Posterior cingulate gyrus (tissue), 11 donors: ENCODE measurements around the gene YBX3.

Source experiments
- DNase-seq, 10 donors: peaks; one replicate each; pipeline versions ENCODE4 v3.0.0 to v3.0.0-alpha.2; 2020 to 2021; ENCODE audit warnings: mixed read lengths in 3 of 10
- intact Hi-C: fragments of 100-400 bp; cut with DNase I; formaldehyde crosslinking; loops from one replicate; pipeline ENCODE4 v1.15.1; 2023

The YBX3 gene

DNA sequence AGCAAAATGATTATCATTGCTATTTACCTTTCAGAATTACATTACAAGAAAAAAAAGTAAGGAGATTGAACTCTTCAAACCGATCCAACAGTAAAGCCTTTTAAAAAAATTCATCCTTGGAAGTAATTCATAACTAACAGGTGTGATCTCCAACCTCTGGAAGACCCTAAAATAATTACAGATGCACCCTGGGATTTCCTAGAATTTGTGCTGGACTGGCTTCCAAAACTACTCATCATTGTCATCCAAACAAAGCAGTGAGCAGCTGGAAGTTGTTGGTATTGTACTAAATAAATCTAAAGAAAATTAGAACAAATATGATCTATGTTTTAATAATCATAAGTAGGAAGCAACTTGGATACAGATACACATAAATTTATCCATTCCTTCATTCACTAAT, 1.9 kb upstream of the YBX3 start:
- DNase-seq: no peak
- intact Hi-C loops: no loop called here

DNA sequence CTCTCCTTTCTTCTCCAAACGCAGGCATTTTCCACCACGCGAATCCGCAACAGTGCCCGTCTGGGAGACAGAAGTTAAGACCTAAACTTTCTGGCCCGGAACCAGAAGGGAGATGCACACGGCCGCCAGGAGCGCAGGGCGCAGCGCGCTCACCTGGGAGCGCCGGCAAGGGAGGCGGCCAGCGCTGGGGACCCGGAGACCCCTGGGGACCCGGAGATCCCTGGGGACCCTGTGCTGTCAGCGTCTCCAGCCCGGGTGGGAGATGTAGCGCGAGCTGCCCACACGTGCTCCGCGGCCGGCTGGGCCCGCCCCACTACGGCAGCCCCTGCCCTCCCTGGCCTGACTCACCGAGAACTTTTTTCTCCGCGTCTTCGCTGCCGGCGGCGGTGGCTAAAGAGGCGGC, 620 bp downstream of the YBX3 start:
- intact Hi-C loops: loop anchor here (5.0 kb wide), 1 partner anchor 110 kb away; the partner anchor contains the start of gene MAGOHB
- DNase-seq: peak in 5 of 10 donors; percentile 11 to 80 (median 67)

- intact Hi-C loops: loop anchor here (5.0 kb wide), 1 partner anchor 110 kb away; the partner anchor contains the start of gene MAGOHB
- DNase-seq: peak; percentile 23 to 90 (median 62)
These were observed 1.2 kb downstream of the YBX3 start for GRCh38 chr12:10721651-10722501.

- DNase-seq: no peak
- intact Hi-C loops: loop anchor here (5.0 kb wide), 1 partner anchor 109 kb away; the partner anchor contains the start of gene MAGOHB
These were observed 2.0 kb downstream of the YBX3 start for GRCh38 chr12:10720974-10721650.

DNA sequence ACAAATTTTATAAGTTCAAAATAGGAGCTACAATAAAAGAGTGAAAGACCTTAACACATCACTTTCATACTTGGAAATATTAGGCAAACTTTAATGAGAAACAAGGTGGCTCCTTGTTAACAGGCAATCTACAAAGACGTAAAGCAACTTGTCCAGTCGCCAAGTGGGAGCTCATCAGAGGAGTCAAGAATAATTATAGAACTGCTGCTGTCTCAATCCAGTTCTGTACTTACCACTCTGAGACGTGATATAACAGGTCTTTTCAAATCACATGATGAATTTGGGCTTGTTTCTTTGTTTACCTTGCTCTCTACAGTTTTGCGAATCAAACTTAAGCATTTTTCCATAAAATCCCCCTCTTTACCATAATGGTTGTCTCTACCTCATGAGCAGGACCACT, 3.6 kb downstream of the YBX3 start:
- intact Hi-C loops: no loop called here
- DNase-seq: no peak

- DNase-seq: no peak
- intact Hi-C loops: no loop called here
These were observed 4.8 kb downstream of the YBX3 start for GRCh38 chr12:10718279-10718821.

DNA sequence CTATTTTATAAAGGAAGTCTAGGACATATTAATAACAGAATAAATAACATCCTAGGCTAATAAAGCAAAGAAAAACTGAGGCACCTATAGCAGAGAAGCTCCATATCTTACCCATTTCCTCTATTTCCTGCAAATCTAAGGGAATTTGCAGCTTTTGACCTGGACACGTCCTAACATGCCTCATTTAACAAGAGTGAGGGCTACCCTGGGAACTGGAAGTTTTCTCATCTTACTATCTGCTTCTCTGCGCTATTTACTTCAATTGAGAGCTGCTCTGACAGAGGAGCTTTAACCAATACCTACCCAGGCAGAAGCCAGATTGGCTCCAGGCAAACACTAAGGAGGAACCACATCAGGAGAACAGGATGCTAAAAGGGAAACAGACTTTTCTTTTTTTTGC, 5.7 kb downstream of the YBX3 start:
- no peak for DNase-seq
- intact Hi-C loops: no loop called here

- peak in 7 of 10 donors; percentile 9 to 88 (median 33) for DNase-seq
- intact Hi-C loops: no loop called here
These were observed 6.3 kb downstream of the YBX3 start for GRCh38 chr12:10716704-10717315.

DNA sequence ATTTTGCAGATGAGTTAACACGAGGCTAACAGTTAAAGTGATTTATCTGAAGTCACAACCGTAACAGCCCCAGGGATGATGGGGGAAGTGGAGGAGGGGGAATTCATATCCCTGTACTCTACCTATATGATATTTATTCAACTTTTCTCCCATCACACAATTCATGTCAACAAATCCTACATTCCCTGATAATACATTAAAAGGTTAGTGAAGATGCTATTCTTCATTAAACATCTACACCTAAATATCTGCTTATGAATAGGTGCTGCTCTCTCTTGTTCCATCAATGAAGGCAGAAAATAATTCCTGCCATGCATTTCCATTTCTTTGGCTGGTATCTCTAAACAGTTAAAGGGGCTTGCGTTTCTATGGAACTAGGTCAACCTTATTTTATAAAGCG, 6.8 kb downstream of the YBX3 start:
- intact Hi-C loops: no loop called here
- DNase-seq: no peak

DNA sequence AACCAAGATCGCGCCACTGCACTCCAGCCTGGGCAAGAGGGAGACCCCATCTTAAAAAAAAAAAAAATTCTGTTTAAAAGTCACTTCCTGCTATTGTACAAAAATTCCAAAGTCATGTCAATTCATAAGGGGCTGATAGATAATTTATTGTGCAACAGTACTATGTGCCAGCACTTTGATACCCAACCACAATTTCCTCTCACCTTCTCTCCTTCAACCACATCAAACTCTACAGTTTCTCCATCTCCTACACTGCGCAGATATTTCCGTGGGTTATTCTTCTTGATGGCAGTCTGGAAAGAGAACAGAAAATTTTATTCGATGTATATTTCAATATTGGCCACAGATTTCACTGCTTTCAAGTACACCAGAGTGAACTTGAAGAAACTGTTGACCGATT, 7.6 kb downstream of the YBX3 start:
- DNase-seq: no peak
- intact Hi-C loops: no loop called here

DNA sequence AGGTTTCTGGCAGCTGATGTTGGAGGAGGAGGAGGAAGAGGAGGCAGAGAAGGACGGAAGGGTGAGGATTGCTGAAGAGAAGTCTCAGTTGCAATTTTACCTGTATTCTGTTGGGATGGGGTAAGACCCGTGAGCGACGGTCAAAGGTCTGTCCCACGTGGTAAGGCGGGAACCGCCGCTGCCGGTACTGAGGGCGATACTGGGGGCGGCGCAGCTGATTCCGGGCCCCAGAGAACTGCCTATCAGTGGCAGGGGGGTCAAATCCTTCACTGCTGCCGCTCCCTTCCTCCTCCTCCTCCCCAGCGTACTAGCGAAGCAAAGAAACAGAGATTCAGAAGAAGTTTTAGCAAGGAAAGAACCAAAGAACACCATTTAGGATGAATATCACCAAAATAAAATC, 13.3 kb downstream of the YBX3 start:
- DNase-seq: peak in 2 of 10 donors; percentile 71 to 73
- intact Hi-C loops: no loop called here

GRCh38 chr12:10708862-10709261, 14.3 kb downstream of the YBX3 start:
- intact Hi-C loops: no loop called here
- DNase-seq: no peak

- DNase-seq: no peak
- intact Hi-C loops: no loop called here
These were observed 17.5 kb downstream of the YBX3 start for GRCh38 chr12:10705655-10706054.

DNA sequence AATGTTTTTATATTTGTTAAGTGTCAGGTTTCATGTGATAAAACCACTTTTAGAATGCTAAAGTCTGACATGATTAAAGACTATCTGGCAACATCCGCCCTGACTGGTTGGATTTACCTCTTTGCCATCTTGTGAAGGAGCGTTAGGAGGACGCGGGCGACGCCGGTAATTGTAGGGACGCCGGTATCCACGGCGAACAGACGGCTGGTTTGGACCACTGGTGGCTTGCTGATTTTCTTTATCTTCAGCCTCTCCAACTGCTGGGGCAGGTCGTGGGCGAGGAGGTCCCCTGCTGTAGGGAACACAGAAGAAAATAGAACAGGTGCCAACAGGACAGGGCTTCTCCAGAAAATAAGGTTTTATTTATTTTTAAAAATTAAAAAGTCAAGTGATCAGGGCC, 21.3 kb downstream of the YBX3 start:
- intact Hi-C loops: no loop called here
- peak in 1 of 10 donors; percentile 81 for DNase-seq

GRCh38 chr12:10701131-10701681, 21.9 kb downstream of the YBX3 start:
- DNase-seq: no peak
- intact Hi-C loops: no loop called here

- intact Hi-C loops: no loop called here
- DNase-seq: no peak
These were observed 22.5 kb downstream of the YBX3 start for GRCh38 chr12:10700581-10700980.

GRCh38 chr12:10697862-10698261, 25.3 kb downstream of the YBX3 start:
- intact Hi-C loops: no loop called here
- no peak for DNase-seq

- intact Hi-C loops: no loop called here
- DNase-seq: no peak
These were observed 26.0 kb downstream of the YBX3 start for GRCh38 chr12:10697156-10697555.

GRCh38 chr12:10690906-10691305, 32.2 kb downstream of the YBX3 start:
- intact Hi-C loops: no loop called here

DNA sequence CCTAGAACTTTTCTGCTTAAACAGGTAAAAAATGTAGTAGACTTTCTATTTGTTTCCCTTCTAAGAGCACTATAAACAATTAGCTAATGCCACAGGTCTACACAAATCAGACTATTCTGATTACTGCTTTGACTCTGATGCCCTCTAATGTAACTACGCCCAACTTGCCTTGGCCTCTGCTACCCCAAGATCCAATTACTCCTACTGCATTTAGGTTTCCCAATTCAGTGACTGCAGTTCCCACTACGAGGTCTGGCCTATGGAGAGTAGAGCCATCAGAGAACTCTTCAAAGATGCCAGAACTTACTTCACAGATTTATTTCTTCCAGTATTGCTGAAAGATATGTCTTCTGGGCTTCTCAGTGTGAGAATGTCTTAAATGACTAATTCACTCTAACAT, 34.0 kb downstream of the YBX3 start:
- intact Hi-C loops: no loop called here
- no peak for DNase-seq

More at GRCh38 chr12:10690906-10691305, 32.2 kb downstream of the YBX3 start:
- DNase-seq: no peak

DNA sequence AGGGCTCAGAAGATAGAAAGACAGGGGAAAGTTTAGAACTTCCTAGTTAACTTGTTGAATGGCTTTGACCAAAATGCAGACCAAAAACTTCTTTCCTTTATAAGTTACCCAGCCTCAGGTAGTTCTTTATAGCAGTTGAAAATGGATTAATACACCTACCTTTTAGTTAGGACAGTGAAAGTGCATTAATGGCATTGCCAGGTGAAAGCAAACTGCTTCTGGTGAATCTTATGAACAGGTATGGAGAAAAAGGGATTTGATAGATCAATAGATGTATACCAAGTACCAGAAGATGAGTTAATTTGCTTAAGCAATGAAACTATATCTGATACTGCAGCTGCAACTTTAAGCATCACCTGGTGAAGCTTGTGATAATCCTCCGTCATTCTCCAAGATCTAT, 35.1 kb downstream of the YBX3 start:
- DNase-seq: no peak
- intact Hi-C loops: no loop called here
